ENCODE data around the gene PRPF19.

PRPF19 gene

DNA sequence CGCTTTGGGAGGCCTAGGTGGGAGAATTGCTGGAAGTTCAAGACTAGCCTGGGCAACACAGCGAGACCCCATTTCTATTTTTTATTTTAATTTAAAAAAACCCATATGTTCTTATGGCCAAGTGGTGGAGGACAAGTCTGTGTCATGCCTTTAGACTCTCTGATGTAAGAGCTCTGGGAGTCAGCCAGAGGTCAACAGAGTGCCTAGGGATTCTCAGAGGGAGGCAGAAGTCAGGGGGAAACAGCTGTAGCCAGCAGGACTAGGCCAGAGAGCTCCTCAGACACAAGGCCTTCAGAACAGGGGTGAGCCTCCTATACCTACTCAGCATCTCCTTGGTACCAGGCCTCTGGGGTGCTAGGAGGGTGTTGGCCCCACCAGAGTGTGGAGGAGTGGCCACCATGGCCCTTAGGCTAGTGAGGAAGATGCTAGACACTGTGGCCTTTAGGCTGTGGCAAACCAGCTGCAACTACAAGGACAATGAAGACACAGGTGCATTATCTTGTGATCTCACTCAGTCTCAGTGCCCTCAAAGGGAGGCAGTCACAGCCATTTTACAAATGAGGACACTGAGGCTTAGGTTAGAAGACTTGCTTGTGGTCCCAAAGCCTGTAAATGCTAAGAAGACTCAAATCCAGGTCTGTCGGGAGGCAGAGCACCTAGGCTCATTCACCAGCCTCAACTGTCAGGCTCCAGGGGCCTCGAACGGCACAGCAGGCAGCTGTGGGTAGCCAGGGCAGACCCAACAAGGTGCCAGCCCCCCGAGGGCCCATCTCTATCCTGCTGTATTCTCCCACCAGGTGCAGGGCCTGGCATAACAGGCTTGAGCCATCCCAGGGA, 34.0 kb downstream of the PRPF19 start:
- no peak for DNase-seq

DNA sequence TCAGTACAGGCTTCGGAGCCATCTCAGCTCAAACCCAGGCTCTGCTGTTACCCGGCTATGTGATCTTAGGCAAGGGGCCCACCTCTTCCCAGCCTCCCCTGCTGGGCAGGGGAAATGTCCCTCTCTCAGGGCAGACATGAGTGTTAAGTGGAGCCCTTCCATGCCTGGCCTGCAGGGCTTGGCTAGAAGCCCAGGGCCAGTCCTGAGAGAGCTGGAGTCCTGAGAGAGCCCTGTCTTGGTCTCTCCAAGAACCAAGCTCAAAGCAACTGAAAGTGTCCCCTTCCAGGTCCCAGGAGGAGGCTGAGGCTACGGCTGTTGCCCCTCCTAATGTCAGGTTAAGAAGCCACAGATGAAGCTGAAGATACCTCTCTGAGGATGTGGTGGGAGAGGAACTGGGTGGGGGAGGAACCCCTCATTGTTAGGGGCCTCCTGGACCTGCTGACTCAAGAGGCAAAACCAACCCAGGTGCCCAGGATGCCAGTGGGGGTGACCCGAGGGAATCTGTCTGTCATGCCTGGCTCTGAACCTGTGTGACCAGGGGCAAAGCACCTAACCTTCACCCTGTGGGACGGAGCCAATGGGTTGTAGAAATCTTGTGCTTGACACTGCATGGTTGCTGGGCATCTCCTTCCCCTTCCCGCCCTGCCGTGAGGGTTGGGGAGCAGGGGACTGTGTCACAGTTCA, 34.9 kb downstream of the PRPF19 start:
- DNase-seq = no peak

DNA sequence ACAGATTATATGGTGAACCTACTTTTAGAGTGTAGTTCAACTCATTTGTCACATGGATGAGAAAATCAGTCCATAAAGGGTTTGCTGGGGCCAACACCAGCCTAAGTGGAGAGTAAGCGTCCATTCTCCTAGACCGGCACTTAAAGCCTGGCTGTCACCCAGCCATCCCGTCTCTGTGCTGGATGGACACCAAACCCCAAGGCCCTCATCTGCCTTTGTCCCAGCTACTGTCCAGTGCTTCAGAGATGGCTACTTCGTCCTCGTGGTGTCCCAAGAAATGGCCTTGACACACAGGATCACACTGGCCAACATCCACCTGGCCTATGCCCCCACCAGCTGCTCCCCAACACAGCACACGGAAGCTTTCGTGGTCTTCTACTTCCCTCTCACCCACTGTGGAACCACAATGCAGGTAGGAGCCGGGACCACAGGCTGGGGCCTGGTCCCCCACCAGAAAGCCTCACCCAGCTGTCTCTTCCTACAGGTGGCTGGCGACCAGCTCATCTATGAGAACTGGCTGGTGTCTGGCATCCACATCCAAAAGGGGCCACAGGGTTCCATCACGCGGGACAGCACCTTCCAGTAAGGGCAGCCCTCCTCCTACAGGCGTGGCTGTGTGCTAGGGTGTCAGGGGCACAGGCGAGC, 35.5 kb downstream of the PRPF19 start:
- no peak for DNase-seq

GRCh38 chr11:60870276-60870675, 36.1 kb downstream of the PRPF19 start:
- peak; percentile 35 for DNase-seq

GRCh38 chr11:60869451-60869825, 36.9 kb downstream of the PRPF19 start:
- DNase-seq = no peak

GRCh38 chr11:60868682-60869450, 37.5 kb downstream of the PRPF19 start:
- no peak for DNase-seq

DNA sequence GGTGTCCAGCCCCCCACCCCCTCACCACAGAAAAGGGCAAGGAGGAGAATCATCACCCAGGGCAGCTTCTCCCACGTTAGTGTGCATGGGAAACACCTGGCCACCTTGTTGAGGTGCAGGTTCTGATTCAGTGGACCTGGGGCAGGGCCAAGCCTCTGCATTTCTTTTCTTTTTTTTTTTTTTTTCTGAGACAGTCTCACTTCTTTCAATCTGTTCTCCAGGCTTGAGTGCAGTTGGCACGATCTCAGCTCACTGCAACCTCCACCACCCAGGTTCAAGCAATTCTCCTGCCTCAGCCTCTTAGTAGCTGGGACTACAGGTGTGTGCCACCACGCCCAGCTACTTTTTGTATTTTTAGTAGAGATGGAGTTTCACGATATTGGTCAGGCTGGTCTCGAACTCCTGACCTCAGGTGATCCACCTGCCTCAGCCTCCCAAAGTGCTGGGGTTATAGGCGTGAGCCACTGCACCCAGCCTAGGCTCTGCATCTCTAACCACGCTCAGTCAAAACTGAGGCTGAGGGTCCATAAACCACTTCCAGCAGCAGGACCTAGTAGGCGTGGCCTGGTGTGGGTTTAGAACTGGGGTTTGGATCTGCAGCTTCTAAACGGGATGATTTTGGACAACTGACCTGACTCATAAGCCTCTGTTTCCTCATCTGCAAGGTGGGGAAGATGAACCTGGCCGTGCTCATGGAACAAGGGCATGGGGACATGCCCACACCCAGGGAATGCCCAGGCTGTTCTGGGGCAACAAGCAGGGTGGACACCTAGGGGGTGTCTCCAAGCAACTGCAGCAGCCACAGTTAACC, 38.3 kb downstream of the PRPF19 start:
- DNase-seq = no peak

DNA sequence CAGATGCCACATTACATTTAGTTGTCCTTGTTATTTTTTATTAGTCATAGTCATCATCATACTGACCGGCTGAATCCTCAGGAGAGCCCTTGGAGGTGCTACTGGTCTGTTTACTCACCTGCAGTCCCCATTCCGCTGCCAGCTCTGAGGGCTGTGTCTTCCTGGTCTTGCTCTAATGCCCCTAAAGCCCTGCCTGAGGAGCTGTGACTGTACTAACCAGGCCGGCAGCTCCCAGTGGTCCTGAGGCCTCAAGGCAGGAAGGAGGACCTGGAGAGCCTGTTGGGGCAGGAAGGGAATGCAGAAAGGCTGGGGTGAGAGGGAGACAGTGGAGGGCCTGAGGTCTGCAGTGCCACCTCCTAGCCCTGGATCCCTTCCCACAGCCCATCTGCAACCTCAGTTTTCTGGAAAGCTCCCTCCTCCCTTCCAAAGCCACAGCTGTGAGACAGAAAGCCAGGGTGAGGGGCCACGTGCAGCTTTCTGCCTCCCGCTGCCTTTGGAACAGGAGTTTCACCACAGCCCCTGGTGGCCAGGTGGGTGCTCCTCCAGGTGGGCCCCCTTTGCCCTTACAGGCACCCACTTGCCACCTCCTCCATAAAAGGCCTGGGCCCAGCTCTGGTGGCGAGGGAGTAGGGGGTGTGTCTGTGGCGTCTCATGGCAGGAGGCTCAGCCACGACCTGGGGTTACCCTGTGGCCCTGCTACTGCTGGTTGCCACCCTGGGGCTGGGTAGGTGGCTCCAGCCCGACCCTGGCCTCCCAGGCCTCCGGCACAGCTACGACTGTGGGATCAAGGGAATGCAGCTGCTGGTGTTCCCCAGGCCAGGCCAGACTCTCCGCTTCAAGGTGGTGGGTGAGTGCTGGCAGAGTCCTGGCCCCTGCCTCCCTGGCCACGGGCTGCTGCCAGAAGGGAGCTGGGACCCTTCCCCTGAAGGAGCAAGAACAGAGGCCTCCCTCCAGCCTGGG, 39.2 kb downstream of the PRPF19 start, which contains the start of gene ZP1:
ZP1 (plus strand) TSS at position 632 of the 960 bp plus-strand sequence; CDS start at position 652, 20 bp downstream.
- no peak for DNase-seq

DNA sequence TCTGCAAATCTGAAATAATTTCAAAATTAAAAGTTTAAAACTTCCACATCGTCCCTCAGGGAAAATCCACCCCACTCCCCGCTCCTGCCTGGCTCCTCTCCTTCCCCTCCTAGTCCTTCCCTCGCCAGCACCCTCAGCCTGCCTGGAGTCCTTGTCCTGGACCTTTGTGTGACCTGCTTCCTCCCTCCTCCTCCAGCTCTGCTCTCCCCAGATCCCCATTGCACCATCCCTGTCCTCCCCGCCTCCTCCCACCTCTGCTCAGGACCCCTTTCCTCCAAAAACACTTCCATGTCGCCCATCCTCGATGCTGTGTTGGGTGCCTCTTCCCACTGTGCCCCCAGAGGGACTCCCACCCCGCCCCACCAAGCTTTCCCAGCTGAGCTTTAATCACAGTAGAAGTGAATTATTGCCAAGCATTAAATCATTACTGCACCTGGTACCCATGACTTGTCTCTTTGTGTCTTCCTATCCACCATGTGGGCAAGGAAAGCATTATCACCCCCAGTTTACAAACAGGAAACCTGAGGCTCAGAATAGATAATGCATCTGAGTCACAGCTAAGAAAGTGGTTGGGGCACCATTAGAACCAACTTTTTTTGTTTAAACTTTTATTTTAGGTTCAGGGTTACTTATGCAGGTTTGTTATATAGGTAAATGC, 41.4 kb downstream of the PRPF19 start:
- DNase-seq = no peak

DNA sequence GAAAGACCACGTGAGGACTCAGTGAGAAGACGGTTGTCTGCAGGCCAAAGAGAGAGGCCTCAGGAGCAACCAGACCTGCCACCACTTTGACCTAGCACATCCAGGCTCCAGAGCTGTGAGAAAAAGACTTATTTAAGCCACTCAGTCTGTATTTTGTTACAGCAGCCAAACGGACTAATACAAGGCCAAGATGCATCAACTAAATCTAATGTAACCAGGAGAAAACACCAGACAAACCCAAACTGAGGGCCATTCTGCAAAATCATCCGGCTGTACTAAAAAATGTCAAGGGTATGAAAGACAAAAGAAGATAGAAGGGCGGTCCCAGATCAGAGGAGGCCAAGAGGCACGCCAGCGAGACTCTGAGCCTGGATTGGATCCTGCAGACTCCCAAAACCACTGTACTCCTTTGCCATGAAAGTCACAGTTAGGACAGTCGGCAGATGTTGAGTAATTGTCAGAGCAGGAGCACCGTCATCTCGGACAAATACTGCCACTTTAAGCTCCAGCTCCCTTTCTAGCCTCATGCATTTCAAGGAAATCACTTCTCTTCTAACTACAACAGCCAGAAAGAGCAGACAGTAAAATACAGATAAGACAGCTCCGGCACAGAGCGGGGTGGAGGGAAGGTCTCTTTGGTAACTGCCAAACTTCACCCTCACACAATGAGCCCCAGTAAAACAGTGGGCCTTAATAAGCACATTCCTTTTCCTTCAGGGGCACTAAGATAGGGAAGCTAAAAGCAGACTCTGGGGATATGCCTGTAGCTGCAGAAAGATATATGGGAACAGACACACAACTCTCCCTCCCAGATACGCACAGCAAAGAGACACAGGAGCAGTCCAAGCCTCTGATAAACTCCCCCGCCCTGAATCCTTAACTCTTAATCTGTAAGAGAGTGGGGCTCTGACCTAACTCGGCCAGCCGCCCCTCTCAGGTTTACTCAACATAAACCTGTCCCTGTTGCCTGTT, 42.5 kb downstream of the PRPF19 start:
- DNase-seq = no peak

DNA sequence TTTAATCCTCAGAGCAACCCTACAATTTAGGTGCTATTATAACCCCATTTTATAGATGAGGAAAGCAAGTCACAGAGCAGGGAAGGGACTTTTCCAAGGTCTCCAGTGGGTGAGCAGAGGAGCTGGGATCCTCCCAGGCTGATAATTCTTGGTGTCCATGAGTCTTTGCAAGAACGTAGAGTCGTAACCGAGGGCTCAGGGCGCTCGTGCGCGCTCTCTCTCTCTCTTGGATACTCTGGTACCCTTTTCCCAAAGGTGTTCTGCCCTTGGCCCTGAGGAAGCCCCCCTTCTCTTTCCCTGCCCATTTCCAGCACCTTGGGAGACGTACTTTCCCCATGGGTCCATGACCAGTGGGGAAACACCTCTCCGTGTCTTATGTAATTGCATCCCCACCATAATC, 44.2 kb downstream of the PRPF19 start:
- no peak for DNase-seq

DNA sequence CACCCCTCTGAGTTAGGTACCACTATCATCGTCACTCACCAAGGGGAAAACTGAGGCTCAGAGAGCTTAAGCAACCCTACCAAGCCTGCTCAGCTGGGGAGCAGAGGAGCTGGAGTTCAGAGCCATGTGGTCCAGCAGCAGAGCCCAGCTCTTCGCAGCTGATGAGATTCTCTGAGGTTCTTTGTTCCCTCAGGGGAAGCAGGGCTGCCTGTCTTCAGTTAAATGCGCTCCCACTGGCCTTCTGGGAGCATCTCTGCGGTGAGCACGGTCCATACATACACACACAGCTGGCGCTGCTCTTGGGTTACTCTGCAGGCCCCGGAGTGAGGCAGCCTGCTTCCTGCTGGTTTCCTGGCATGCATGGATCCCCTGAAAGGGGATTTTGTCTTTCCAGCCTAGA, 45.4 kb downstream of the PRPF19 start:
- no peak for DNase-seq

GRCh38 chr11:60859616-60860250, 46.7 kb downstream of the PRPF19 start:
- no peak for DNase-seq

DNA sequence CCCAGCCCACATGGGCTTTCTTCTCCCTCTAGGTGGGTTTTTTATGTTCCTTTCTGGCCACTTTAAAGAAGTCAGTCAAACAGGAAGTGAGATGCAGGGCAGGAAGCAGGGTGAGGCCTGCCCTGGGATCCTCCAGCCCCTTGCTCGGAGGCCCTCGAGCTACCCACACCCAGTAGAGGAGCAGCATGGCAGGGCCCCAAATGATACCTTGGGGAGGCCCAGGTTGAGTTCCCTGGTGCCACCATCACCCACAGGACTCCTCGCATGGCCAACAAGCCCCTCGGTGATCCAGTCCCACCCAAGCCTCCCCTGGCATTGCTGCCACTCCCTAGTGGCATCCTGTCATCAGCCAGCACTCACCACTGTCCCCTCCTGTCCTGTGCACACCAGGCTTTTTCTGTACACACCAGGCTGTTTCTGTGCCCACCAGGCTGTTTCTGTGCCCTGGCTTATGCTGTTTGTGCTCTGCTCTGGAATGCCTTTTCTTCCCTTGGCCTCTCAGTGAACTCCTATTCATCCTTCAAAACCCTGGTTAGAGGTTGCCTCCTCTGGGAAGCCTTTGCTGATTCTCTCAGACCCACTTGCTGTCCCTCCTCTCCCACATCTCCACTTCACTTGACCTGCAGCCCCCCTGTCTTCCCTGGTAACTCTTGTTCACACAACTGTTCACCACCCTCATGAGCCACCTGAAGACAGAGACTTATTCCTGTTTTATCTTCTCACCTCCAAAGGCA, 47.5 kb downstream of the PRPF19 start:
- DNase-seq = no peak

DNA sequence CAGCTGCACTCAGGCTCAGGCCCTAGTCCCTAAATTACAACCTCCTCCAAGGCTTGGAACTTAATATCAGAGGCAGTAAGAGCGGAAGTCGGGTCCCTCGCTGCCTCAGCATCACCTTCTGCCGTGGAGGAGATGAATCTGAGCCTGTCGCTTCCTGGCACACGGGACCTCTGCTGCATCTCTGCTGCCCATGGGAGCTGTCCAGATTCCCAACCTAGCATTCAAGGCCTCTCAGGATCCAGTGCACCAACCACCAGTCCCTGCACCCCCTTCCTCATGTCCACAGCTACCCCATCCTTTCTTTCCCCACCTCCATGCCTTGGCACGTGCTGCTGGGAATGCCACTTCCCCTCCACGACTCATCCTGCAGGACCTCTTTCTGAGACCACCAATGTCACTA, 48.1 kb downstream of the PRPF19 start:
- DNase-seq = no peak

DNA sequence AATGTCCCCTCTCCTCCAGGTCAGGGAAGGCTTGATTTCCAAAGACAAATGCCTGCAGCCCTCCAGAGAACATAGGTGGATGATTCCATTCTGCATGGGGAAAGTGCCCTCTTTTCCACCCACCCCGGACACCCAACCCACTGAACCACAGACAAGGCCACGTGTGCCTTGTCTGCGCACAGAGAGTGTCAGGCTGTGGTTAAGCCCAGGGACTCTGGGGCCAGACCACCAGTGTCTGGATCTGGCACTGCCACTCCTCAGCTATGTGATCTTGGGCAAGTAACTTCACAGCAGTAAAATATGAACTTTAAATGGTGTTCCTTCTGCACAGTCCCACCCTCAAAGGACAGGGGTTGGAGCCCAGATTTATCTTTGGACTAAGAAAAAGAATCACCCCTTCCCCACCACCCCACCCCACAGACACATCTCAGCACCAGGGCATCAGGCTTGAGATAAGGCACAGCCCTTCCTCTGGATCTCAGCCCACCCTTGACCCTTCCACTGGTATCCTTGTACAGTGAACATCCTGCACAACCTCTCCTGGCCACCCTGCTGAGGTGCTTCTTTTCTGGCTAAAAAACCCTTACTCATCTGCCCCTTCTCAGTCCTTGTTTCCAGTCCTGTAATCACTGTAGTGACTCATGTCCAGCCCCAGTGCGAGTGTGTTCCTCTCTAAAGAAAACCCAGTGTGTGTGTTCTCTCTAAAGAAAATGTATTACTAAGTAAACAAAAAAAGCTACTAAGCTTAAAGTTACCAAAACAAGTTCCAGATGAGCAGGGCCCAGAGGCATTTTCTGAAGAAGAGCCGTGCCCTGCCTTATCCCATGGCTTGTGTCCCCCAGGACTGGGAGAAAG, 48.8 kb downstream of the PRPF19 start:
- DNase-seq = no peak
